ENCODE results near the gene GPR155.
"Not testable (repeated sequence)": the region's sequence is repeated elsewhere in the genome, so short reads cannot be mapped to it uniquely, and the experiment has no call there.

The GPR155 gene

GRCh38 chr2:174489520-174489919, 2.7 kb upstream of the GPR155 start:
- DNase-seq: peak; percentile 60

GRCh38 chr2:174487820-174488162, 962 bp upstream of the GPR155 start:
- no peak for DNase-seq

DNA sequence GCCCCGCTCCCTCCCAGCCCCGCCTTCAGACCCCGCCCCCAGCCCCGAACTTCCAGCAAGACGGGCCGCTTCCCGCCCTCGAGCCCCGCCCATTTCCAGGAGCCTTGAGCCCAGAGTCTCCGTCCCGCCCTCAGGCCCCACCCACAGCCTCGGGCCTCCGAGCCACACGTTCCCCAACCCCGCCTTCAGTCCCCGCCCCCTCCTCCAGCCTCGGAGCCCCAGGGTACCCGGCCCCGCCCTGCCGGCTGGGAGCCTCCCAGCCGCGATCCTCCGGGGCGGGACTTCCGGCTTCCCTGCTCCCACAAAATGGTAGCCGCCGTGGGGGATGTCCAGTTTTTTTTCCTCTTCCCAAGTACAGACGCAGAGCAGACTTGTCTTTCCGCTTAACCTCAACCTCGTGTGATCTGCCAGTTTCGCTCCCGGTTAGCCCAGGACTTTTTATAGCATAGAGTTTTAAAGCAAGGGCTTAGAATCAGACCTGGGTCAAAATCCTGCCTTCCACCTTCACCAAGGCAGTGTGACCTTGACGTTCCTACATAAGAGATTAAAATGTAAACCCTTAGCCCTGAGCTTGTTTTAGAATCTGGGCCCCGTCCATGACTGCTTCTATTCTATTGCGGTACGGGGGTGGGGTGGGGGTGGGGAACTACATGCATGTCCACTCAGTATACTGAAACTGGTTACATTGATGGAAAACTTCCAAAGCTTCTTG, 435 bp upstream of the GPR155 start:
- peak; percentile 98 for DNase-seq

DNA sequence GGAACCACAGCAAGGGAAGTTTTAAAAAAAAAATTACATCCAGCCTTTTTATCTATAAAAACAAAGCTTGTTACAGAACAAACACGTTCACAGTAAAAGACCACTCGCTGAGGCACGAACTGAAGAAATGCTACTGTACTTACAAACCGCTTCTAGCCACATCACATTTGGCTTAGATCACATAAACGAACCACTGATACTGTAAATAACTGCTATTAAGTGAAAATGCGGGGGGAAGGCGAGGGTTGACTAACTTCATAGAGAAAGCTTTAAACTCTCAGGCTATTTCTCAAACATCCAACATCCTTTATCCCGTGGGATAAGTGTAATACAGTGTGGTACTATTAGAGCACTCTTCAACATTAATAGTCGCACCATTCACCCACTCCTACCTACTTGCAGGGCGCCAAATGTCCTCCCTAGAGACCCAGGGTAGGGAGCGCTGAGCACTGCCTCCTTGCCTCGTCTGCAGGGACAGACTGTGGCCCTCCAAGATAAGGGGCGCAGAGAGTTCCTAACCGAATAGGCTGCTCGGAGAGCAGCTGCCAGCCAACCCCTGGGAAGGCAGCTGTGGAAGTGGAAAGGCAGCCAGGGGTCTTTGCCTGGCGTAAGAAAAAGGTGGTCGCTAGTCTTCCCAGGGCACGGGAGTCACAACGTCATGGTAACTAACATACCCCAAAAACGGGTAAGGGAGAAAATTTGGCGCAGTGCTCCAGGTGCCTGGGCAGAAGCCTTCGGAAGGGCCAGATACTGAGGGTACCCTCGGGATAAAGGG, 854 bp downstream of the GPR155 start:
- DNase-seq: peak; percentile 25

DNA sequence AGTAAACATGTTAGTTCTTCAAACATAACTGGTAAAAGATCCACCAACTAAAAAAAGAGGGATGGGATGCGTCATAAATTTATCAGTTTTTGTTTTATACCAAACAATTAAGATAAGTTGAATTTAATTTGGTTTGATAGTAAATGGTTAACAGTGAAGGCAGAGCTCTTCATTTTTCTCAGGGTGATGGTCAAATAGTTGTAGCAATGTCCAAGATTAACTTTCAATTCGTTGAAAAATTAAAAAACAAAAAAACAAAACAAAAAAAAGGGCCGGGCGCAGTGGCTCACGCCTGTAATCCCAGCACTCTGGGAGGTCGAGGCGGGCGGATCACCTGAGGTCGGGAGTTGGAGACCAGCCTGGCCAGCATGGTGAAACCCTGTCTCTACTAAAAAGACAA, 1.8 kb downstream of the GPR155 start:
- not testable (repeated sequence) for DNase-seq

GRCh38 chr2:174484573-174484972, 2.3 kb downstream of the GPR155 start:
- DNase-seq: no peak

- DNase-seq: no peak
Observed at GRCh38 chr2:174482854-174483253, 4.0 kb downstream of the GPR155 start.

DNA sequence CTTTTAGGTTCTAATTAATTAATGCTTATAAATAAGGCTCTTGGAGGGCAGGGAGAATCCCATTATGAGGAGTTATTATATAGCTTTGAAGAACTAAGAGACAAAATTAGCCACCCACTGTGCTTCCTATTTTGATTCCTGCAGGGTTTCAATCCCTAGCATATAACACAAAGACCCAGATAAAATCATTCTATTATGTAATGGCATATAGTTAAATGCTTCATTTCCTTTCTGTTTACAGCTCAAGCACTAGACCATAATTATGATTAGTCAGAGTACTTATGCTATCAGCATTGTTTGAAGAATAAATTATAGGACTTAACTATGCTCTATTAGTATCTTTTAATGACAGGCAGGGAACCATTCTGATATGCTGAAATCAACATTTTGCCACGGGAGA, 9.1 kb downstream of the GPR155 start:
- no peak for DNase-seq

GRCh38 chr2:174473796-174474195, 13.0 kb downstream of the GPR155 start:
- no peak for DNase-seq

GRCh38 chr2:174465327-174465726, 21.5 kb downstream of the GPR155 start:
- DNase-seq: no peak

DNA sequence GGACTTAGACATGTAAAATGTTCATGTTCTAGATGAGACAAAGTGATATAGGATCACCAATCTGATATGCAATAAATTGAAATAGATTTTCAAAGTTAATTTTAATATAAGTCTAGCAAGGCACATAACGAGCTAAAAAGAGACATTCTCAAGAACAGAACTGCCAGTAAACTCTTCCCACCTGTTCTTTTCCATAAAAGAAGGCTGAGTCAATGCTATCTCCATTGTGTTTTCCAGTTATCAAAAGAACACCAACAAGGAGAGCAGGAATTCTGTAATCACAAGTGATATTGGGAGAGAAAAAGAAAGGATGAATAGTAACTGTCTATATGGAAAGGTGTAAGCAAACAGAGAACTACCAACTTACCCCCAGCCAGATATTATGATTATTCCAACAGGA, 25.6 kb downstream of the GPR155 start:
- no peak for DNase-seq

DNA sequence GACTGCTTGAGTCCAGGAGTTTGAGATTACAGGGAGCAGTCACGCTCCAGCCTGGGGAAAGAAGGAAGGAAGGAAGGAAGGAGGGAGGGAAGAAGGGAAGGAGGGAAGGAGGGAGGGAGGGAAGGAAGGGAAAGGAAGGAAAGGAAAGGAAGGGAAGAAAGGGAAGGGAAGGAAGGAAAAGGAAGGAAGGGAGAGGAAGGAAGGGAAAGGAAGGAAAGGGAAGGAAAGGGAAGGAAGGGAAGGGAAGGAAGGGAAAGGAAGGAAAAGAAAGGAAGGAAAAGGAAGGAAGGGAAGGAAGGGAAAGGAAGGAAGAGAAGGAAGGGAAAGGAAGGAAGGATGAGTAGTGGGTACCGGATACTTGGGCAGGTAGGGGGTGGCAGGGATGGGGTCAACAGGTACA, 32.3 kb downstream of the GPR155 start:
- no peak for DNase-seq

DNA sequence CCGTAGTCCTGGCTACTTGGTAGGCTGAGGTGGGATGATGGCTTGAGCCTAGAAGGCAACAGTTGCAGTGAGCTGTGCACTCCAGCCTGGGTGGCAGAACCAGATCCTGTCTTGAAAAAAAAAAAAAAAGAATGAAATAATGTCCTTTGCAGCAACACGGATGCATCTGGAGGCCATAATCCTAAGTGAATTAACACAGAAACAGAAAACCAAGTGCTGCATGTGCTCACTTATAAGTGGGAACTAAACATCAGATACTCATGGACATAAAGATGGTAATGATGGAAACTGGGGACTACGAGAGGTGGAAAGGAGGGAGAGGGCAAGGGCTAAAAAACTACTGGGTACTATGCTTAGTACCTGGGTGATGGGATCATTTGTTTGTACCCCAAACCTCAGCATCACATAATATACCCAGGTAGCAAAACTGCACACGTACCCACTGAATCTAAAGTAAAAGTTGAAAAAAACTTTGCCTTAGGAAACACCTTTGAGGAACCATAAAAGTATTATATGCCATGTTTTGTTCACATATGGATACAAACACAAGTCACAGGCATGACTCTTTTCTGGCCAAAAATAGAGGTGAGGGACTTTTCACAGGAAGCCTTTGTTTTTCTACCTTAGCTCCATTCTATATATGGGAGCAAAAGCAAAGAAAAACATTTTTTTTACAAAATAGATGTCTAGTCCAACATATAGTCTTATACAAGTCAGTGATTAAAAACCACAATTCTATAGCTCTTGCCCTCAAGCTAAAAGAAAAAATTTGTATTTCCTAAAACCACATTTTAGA, 36.6 kb downstream of the GPR155 start:
- peak; percentile 3 for DNase-seq

DNA sequence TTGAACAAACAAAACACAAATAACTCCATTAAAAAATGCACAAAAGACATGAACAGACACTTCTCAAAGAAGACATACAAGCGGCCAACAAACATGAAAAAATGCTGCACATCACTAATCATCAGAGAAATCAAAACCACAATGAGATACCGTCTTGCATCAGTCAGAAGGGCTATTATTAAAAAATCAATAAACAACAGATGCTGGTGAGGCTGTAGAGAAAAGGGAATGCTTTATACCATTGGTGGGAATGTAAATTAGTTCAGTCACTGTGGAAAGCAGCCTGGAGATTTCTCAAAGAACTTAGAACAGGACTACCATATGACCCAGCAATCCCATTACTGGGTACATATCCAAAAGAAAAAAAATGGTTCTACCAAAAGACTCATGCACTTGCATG, 37.8 kb downstream of the GPR155 start:
- DNase-seq: no peak

- DNase-seq: no peak
Observed at GRCh38 chr2:174446531-174446930, 40.3 kb downstream of the GPR155 start.

GRCh38 chr2:174445248-174445647, 41.6 kb downstream of the GPR155 start:
- no peak for DNase-seq

- no peak for DNase-seq
Observed at GRCh38 chr2:174444761-174445160, 42.1 kb downstream of the GPR155 start.

DNA sequence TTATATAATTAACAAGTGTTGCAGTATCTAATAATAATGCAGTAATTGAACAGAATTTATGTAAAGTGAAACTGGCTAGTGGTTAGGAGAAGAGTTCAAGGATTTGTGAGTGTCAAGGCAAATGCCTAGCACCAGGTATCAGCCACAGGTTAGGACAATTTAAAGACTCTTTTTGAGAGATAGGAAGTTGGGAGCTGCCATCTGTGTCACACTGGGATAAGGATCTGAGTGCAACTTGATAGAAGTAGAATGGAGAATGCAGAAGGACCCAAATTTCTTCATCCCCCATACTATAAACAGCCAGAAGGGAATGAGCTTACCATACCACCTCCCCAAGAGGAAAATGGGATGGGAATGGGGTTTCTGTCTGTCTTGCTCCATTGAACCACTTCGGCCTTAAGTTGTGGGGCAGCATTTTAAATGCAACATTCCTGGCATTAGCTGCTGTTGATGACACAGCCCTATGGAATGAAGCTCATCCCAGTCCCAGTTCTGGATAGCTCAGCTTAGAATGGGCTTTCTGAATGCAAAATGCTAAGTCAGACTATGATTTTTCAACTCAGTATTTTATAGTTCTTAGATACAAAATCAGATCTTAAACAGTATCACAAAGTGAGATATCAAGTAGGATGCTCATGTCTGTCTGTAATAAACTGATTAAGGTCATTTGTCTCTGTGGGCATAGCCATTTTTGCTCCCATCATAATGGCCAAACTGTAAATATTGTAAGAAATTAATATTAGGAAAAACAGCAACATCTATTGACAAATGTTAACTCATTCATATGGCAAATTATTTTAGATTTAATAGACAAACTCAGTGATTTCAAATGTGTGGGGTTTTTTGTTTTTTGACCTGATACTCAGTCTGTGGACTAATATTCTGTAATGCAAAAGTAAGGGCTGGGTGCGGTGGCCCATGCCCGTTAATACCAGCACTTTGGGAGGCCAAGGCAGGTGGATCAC, 44.0 kb downstream of the GPR155 start:
- no peak for DNase-seq

DNA sequence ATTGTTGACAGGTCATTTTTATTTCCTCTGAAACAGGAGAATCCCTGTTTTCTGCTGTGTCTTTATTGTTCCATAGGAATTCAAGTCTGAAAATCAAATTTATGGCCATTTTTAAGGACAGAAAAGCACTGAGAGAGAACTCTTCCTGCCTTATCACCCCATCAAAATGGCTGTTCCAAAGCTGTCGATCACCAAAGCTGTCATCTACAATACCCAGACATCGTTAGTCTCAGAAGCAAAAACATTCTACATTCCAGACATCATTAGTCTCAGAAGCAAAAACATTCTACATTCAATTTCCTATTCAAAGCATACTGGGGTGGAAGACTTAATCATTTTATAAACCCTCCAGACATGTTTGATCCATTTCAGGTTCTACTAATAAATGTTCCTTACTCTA, 46.9 kb downstream of the GPR155 start:
- DNase-seq: no peak

DNA sequence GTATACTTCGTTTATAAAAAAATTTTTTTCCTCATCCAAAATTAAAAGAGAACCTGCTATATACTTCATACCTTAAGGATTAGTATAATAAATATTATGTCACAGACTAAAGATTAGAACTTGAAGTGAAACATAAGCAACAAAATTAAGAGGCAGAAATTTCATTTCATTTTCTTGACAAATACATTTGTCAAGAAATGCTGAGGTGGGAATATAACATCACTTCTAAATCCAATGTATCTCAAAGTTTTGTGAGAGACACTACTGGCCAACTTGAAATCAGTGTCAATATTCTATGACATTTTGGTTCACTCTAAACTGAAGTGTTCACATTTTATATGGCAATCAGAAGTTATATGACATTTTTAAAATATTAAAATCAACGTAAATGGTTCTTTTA, 47.5 kb downstream of the GPR155 start:
- DNase-seq: no peak

GRCh38 chr2:174438146-174438886, 48.5 kb downstream of the GPR155 start:
- no peak for DNase-seq

- no peak for DNase-seq
Observed at GRCh38 chr2:174436351-174436750, 50.5 kb downstream of the GPR155 start.
